HG03103 (cell line): ENCODE results near the gene TRDN.

Experiments used
- ATAC-seq: cut with Tn5 transposase; IDR thresholded peaks from one replicate; pipeline ENCODE4 v1.9.1; 2021; ENCODE audit warnings: low read depth; ENCODE audit not compliant: unreplicated experiment

Gene TRDN

DNA sequence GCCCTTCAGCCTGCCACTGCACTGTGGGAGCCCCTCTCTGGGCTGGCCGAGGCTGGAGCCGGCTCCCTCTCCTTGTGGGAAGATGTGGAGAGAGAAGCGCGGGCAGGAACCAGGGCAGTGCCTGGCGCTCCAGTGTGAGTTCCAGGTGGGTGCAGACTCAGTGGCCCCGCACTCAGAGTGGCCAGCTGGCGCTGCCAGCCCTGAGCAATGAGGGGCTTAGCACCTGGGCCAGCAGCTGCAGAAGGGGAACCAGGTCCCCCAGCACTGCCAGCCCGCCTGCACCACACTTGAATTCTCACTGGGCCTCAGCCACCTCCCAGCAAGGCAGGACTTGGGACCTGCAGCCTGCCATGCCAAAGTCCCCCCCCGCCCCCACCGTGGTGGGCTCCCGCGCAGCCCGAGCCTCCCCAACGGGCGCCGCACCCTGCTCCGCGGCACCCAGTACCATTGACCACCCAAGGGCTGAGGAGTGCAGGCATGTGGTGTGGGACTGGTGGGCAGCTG, 434.8 kb downstream of the TRDN start:
- no peak for ATAC-seq

DNA sequence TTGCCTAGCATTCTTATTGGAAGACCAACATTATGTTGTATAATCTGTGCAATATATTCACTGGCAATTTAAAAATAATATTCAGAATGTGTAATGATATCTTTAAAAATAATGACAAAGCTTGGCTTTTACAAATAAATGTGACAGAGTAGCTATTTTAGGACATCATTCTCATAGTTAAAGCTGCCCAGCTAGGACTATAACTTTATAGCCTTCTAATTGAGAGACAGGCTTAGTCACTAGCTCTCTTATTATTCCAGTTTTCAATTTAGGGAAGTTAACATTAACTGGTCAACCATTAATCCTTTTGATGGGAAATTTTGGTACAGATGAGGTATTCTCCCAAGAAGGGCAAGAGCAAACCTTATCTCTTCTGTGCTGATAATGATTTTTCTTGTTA, 443.5 kb downstream of the TRDN start:
- ATAC-seq, result no peak

DNA sequence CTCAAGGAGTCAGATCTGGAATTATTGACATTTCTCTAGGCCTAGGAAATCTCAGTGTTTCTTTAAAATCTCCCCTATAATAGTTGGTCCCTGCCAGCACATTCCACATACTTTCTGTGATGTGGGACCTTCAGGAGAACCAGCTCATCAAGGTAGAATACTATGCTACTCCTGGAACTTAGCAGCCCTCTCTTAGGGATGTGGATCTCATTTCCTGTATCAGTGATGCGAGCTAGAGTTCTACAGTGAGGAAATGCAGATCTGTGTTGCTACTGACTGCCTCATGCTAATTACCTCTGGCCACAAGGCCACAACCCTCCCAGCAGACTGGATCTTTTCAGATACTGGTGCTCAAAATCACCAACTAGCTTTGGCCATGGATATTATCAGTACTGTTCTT, 446.9 kb downstream of the TRDN start:
- no peak for ATAC-seq

DNA sequence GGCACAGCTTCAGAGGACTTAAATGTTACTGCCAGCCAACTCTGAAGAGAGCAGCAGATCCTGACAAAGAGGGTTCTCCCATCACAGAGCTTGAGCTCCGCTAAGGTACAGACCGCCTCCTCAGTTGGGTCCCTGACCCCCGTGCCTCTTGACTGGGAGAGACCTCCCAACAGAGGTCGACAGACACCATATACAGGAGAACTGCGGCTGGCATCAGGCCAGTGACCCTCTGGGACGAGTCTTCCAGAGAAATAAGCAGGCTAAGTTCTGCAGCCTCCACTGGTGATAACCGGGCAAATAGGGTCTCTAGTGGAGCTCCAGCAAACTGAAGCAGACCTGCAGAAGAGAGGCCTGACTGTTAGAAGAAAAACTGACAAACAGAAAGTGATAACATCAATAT, 453.8 kb downstream of the TRDN start:
- ATAC-seq, result no peak

DNA sequence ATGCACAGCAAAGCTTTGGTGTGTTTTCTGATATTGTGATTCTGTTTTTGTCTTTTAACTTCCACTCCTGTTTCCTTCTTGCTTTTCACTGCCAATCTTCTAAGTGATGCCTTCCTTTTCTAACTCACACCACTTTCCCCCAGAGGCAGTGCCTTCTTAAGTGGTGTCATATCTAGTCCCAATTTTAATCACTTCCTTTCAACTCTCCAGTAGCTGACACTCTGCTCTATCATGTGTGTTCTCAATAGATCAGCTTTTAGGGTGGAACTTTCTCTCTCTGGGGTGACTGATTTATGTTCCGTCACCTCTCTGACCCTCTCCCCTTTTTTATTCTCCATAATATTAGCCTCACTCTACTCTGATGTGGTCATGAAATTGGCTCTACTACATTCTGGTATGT, 460.0 kb downstream of the TRDN start:
- no peak for ATAC-seq

DNA sequence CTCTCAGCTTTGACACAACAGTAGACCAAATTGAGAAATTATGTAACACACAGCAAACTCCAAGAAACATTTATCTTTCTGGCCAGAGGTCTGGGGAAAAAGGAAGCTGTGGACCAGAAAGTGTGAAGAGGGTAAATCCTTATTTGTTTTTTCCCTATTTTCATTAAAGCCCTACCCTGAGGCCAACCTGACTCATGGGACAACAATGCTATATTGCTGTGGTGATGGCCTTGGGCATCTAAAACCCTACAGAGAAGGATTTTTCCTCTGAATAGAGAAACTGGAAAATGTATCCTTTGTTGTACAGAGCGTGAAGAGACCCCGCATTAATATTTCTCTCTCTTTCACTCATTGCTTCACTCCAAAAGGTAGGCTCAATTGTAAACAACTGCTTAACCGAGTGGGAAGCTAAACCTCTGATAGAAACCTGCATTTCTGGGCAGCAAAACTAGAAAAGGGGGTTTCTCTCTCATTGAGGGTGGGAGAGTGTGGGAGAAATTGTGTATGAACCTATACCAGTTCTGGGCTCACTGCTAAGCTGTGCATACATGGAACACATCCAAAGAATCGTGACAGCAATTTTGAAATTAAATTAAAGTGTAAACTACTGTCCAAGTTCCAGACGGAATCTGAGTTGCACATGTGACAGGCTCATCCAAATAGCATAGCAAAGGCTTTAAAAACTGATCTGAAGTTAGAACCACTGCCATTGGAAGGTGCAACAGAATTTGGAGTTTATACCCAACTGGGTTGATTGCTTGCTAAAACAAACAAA, 465.2 kb downstream of the TRDN start:
- ATAC-seq, result no peak

DNA sequence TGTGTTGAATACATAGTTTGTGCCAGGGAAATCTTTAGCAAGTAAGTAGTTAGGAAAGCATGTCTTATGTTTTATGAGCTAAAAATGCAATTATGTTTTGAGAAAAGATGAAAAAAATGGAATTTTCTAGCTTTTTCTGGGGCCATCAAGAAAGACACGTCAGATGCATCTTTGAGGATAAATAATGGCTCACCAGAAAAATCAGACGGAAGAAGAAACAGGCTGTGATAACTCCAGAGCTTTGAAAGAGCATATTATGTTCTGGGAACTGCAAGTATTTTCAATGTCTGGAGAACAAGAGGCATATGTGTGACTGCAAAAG, 467.0 kb downstream of the TRDN start:
- ATAC-seq, result no peak

DNA sequence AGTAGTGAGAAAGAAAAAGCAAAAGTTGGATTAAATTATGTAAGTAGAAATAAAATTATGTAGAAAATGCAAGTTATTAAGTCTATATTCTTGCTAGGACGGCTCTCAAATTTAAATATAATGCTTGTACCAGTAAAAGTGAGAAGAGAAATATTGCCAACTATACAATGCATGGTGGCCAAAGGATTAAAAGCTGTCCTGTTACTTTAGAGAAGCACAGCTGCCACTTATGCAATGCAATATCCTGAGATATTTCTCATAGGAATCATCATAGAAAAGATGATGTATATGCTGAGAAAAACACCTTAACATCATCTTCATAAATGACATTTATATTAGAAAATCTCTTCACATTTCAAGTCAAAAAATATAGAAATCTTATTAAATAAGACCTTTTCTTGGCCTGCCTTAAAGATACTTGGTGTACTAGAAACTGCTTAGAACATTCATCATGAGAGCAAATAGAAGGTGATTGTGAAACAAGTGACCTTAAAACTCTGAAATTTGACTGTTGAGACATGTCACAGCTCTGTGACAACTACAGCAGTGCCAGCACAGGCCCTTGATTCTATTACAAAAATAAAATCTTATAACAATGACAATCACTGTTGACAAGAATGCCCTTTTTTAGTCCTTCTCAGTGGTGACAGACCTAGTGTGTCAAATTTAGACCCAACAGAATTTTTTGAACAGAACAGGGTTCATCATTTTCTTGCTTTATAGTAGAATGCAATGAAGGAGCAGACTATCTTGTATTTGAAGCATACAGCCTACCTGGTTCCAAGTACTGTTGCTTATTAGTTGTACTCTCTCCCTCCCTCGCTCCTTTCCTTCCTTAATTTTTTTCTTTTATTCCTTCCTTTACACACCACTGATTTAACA, 467.6 kb downstream of the TRDN start:
- ATAC-seq, result no peak

DNA sequence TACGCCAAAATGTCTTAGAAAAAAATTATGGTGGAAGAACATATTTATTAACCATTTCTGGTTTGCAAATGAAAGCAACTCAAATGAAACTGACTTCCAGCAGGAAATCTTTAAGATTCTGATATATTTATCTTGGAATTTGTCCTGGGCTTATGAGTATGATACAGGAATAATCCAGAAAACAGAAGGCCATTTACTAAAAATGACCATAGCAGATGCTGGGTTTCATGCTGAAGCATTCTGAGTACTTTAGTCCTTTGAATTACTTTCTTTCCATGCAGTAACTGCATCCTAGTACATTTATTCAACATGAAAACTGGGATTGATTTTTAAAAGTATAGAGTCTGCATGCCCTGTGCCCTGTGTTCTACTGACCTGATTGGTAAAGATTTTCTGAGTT, 468.3 kb downstream of the TRDN start:
- no peak for ATAC-seq
